Karpas-422 (cell line): ENCODE results near the gene DAGLB. TPM values are rescaled to one million over a fixed set of nuclear protein-coding genes. Genes with fewer than 3 reads are reported as not detected.
A peak's percentile ranks its signal among the peaks of the same experiment; 100 is the strongest.
"Not testable (repeated sequence)": the region's sequence is repeated elsewhere in the genome, so short reads cannot be mapped to it uniquely, and the experiment has no call there.

ENCODE experiments used
- DNase-seq: peaks from one replicate; pipeline ENCODE4 v3.0.0-alpha.2; 2015
- H2AFZ ChIP-seq: fragments of 200-600 bp; sonication (generic); 2 replicates; pipeline ENCODE4 v1.6.1; 2014; ENCODE audit warnings: antibody characterized with exemption, low read length, mixed read lengths
- H3K27ac ChIP-seq: fragments of 200-600 bp; sonication (generic); 2 replicates; pipeline ENCODE4 v1.5.1; 2014; ENCODE audit warnings: mild to moderate bottlenecking, low read length, moderate library complexity
- H3K27me3 ChIP-seq: fragments of 200-600 bp; sonication (generic); 2 replicates; pipeline ENCODE4 v1.6.1; 2014; ENCODE audit warnings: low read length, mixed read lengths
- H3K36me3 ChIP-seq: fragments of 200-600 bp; sonication (generic); 2 replicates; pipeline ENCODE4 v1.6.1; 2014; ENCODE audit warnings: low read length, mixed read lengths; ENCODE audit not compliant: insufficient read depth
- H3K4me1 ChIP-seq: fragments of 200-600 bp; sonication (generic); 2 replicates; pipeline ENCODE4 v1.6.1; 2014; ENCODE audit warnings: mild to moderate bottlenecking, low read length, mixed read lengths
- H3K4me2 ChIP-seq: fragments of 200-600 bp; sonication (generic); 2 replicates; pipeline ENCODE4 v1.6.1; 2014; ENCODE audit warnings: low read length, low read depth, mild to moderate bottlenecking; ENCODE audit not compliant: poor library complexity, severe bottlenecking
- H3K4me3 ChIP-seq: fragments of 200-600 bp; sonication (generic); 2 replicates; pipeline ENCODE4 v1.5.1; 2014; ENCODE audit warnings: mild to moderate bottlenecking, antibody characterized with exemption, low read length, mixed read lengths
- H3K79me2 ChIP-seq: fragments of 200-600 bp; sonication (generic); 2 replicates; pipeline ENCODE4 v1.6.1; 2014; ENCODE audit warnings: mild to moderate bottlenecking, low read length, mixed read lengths
- H3K9ac ChIP-seq: fragments of 200-600 bp; sonication (generic); 2 replicates; pipeline ENCODE4 v1.6.0; 2014; ENCODE audit warnings: low read length
- H3K9me2 ChIP-seq: fragments of 200-600 bp; sonication (generic), shearing (Covaris generic); replicated peaks from 2 replicates; pipeline ENCODE4 v1.6.0; 2014; ENCODE audit warnings: mild to moderate bottlenecking, low read length, moderate library complexity; ENCODE audit not compliant: insufficient read depth
- H3K9me3 ChIP-seq: fragments of 300-700, 200-600 bp; sonication (generic); 2 replicates; pipeline ENCODE4 v1.6.1; 2014; ENCODE audit warnings: low read length, mixed read lengths
- H4K20me1 ChIP-seq: fragments of 200-600 bp; sonication (generic); 2 replicates; pipeline ENCODE4 v1.6.1; 2014; ENCODE audit warnings: mild to moderate bottlenecking, antibody characterized with exemption, low read length, low read depth; ENCODE audit not compliant: insufficient read depth
- total RNA-seq: library from RNA; depleted of rRNA; stranded (reverse); fragments of >200 nt; shearing (Covaris generic); gene quantifications from 2 replicates; pipeline ENCODE4 v1.2.3, GENCODE V29; 2014; ENCODE audit warnings: low replicate concordance

The DAGLB gene
- total RNA-seq, 1 experiment from 2014 or later: 10.0 TPM

- DNase-seq: no peak
- no peak overlapping the region for H3K4me2 ChIP-seq
Observed at GRCh38 chr7:6453734-6454133, 6.0 kb upstream of the DAGLB start.

GRCh38 chr7:6451224-6451705, 3.5 kb upstream of the DAGLB start:
- H3K27ac ChIP-seq: no peak overlapping the region
- H3K27me3 ChIP-seq: no peaks in the 10 kb centered on the region
- H3K36me3 ChIP-seq: no peaks in the 10 kb centered on the region
- peaks cover 17% of the 10 kb centered on the region for H3K79me2 ChIP-seq
- H3K9me2 ChIP-seq: no peaks in the 10 kb centered on the region
- no peak for DNase-seq
- no peak overlapping the region for H3K4me3 ChIP-seq
- H3K9ac ChIP-seq: no peak overlapping the region
- H3K4me1 ChIP-seq: peaks cover 15% of the 10 kb centered on the region
- H4K20me1 ChIP-seq: 0 out of 2 replicates have a peak, but pooled peaks cover 4% of the 10 kb centered on the region
- H3K9me3 ChIP-seq: no peaks in the 10 kb centered on the region
- H3K4me2 ChIP-seq: no peak overlapping the region
- H2AFZ ChIP-seq: no peak overlapping the region

More at GRCh38 chr7:6453734-6454133, 6.0 kb upstream of the DAGLB start:
- no peaks in the 10 kb centered on the region for H4K20me1 ChIP-seq
- H3K79me2 ChIP-seq: no peaks in the 10 kb centered on the region
- no peak overlapping the region for H2AFZ ChIP-seq
- peaks cover 6% of the 10 kb centered on the region for H3K4me1 ChIP-seq
- no peaks in the 10 kb centered on the region for H3K9me3 ChIP-seq
- H3K9ac ChIP-seq: no peak overlapping the region
- H3K9me2 ChIP-seq: no peaks in the 10 kb centered on the region
- H3K36me3 ChIP-seq: no peaks in the 10 kb centered on the region
- no peak overlapping the region for H3K4me3 ChIP-seq
- H3K27me3 ChIP-seq: no peaks in the 10 kb centered on the region
- H3K27ac ChIP-seq: no peak overlapping the region

- H3K79me2 ChIP-seq: peaks cover 23% of the 10 kb centered on the region
- H3K27me3 ChIP-seq, H2AFZ ChIP-seq: not testable (repeated sequence)
Observed at GRCh38 chr7:6450591-6450990, 2.8 kb upstream of the DAGLB start.

GRCh38 chr7:6449884-6450283, 2.1 kb upstream of the DAGLB start:
- not testable (repeated sequence) for H3K9me2 ChIP-seq, H3K9ac ChIP-seq, H3K27me3 ChIP-seq, H3K4me2 ChIP-seq, DNase-seq, H3K36me3 ChIP-seq, H3K9me3 ChIP-seq, H3K27ac ChIP-seq, H4K20me1 ChIP-seq, H2AFZ ChIP-seq, H3K4me3 ChIP-seq
- H3K79me2 ChIP-seq: peaks cover 30% of the 10 kb centered on the region
- peaks cover 15% of the 10 kb centered on the region for H3K4me1 ChIP-seq

More at GRCh38 chr7:6450591-6450990, 2.8 kb upstream of the DAGLB start:
- not testable (repeated sequence) for H3K9me3 ChIP-seq, H3K4me3 ChIP-seq, H3K36me3 ChIP-seq, H3K9ac ChIP-seq, H3K9me2 ChIP-seq, H3K4me2 ChIP-seq, H4K20me1 ChIP-seq, DNase-seq, H3K27ac ChIP-seq
- H3K4me1 ChIP-seq: peaks cover 15% of the 10 kb centered on the region

GRCh38 chr7:6448943-6449543, 1.3 kb upstream of the DAGLB start:
- no peaks in the 10 kb centered on the region for H3K9me2 ChIP-seq
- peaks cover 39% of the 10 kb centered on the region for H3K79me2 ChIP-seq
- no peaks in the 10 kb centered on the region for H3K27me3 ChIP-seq
- DNase-seq: no peak
- H3K9me3 ChIP-seq: no peaks in the 10 kb centered on the region
- peak overlapping the region; percentile 91 for H3K9ac ChIP-seq
- peak overlapping the region; percentile 85 for H3K4me3 ChIP-seq
- no peak overlapping the region for H2AFZ ChIP-seq
- peaks cover 15% of the 10 kb centered on the region for H3K4me1 ChIP-seq
- H3K27ac ChIP-seq: no peak overlapping the region
- H3K4me2 ChIP-seq: peak overlapping the region; percentile 79
- 0 out of 2 replicates have a peak, but pooled peaks cover 4% of the 10 kb centered on the region for H4K20me1 ChIP-seq
- peaks cover 17% of the 10 kb centered on the region for H3K36me3 ChIP-seq

GRCh38 chr7:6446838-6447580, 745 bp downstream of the DAGLB start:
- Histone ChIP-seq H2AFZ (peak overlapping the region; percentile 80; the same call in 1 of the 2 replicates), H3K4me3 (peak overlapping the region; percentile 85), H3K79me2 (peaks cover 55% of the 10 kb centered on the region), H3K9ac (peak overlapping the region; percentile 91), H4K20me1 (0 out of 2 replicates have a peak, but pooled peaks cover 10% of the 10 kb centered on the region), H3K4me1 (peaks cover 15% of the 10 kb centered on the region), H3K36me3 (peaks cover 31% of the 10 kb centered on the region), H3K27ac (peak overlapping the region; percentile 68), H3K9me2 (no peaks in the 10 kb centered on the region), H3K27me3 (no peaks in the 10 kb centered on the region), H3K4me2 (peak overlapping the region; percentile 79), H3K9me3 (no peaks in the 10 kb centered on the region)
- peak; percentile 86 for DNase-seq

- H3K9me3 ChIP-seq: no peaks in the 10 kb centered on the region
- 0 out of 2 replicates have a peak, but pooled peaks cover 12% of the 10 kb centered on the region for H4K20me1 ChIP-seq
- DNase-seq: no peak
- no peak overlapping the region for H3K4me2 ChIP-seq
- no peak overlapping the region for H2AFZ ChIP-seq
- no peak overlapping the region for H3K27ac ChIP-seq
- peaks cover 37% of the 10 kb centered on the region for H3K36me3 ChIP-seq
- no peaks in the 10 kb centered on the region for H3K27me3 ChIP-seq
- peaks cover 71% of the 10 kb centered on the region for H3K79me2 ChIP-seq
- peaks cover 15% of the 10 kb centered on the region for H3K4me1 ChIP-seq
- no peak overlapping the region for H3K4me3 ChIP-seq
- no peak overlapping the region for H3K9ac ChIP-seq
- no peaks in the 10 kb centered on the region for H3K9me2 ChIP-seq
Observed at GRCh38 chr7:6444516-6445269, 3.1 kb downstream of the DAGLB start.
